ENCODE results near the gene PFKFB3.

PFKFB3 gene

DNA sequence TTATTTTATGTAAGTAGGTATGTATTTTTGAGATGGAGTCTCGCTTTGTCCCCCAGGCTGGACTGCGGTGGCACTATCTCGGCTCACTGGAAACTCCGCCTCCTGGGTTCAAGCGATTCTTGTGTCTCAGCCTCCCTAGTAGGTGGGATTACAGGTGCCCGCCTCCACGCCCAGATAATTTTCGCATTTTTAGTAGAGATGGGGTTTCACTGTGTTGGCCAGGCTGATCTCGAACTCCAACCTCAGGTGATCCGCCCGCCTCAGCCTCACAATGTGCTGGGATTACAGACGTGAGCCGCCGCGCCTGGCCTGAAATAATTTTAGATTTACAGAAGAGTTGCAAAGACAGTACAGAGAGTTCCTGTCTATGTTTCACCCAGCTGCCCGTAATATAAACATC lies 37.5 kb downstream of the PFKFB3 start:
- TF ChIP-seq TEAD4 (IDR thresholded peaks at IDR 0.05) (no peak), ZBTB7A (IDR thresholded peaks at IDR 0.05; ENCODE audit: low read depth) (no peak), NFIC (IDR thresholded peaks at IDR 0.05) (no peak), TAF1 (IDR thresholded peaks at IDR 0.05; ENCODE audit: low read depth) (no peak), RAD21 (IDR thresholded peaks at IDR 0.05; ENCODE audit: low read depth) (no peak), TCF12 (IDR thresholded peaks at IDR 0.05; ENCODE audit: low read depth) (no peak), CEBPB (IDR thresholded peaks at IDR 0.05) (no peak), YY1 (IDR thresholded peaks at IDR 0.05; ENCODE audit: low read depth) (no peak), FOXM1 (IDR thresholded peaks at IDR 0.05; ENCODE audit: borderline replicate concordance, low read depth) (no peak), EGR1 (IDR thresholded peaks at IDR 0.05) (no peak), CREB1 (IDR thresholded peaks at IDR 0.05; ENCODE audit: low read depth) (no peak), EP300 (IDR thresholded peaks at IDR 0.05; ENCODE audit: borderline replicate concordance) (no peak)
- TF ChIP-seq, protein P1, sequence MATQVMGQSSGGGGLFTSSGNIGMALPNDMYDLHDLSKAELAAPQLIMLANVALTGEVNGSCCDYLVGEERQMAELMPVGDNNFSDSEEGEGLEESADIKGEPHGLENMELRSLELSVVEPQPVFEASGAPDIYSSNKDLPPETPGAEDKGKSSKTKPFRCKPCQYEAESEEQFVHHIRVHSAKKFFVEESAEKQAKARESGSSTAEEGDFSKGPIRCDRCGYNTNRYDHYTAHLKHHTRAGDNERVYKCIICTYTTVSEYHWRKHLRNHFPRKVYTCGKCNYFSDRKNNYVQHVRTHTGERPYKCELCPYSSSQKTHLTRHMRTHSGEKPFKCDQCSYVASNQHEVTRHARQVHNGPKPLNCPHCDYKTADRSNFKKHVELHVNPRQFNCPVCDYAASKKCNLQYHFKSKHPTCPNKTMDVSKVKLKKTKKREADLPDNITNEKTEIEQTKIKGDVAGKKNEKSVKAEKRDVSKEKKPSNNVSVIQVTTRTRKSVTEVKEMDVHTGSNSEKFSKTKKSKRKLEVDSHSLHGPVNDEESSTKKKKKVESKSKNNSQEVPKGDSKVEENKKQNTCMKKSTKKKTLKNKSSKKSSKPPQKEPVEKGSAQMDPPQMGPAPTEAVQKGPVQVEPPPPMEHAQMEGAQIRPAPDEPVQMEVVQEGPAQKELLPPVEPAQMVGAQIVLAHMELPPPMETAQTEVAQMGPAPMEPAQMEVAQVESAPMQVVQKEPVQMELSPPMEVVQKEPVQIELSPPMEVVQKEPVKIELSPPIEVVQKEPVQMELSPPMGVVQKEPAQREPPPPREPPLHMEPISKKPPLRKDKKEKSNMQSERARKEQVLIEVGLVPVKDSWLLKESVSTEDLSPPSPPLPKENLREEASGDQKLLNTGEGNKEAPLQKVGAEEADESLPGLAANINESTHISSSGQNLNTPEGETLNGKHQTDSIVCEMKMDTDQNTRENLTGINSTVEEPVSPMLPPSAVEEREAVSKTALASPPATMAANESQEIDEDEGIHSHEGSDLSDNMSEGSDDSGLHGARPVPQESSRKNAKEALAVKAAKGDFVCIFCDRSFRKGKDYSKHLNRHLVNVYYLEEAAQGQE (IDR thresholded peaks at IDR 0.05; ENCODE audit: low read depth), result no peak
- TF ChIP-seq, protein P2, sequence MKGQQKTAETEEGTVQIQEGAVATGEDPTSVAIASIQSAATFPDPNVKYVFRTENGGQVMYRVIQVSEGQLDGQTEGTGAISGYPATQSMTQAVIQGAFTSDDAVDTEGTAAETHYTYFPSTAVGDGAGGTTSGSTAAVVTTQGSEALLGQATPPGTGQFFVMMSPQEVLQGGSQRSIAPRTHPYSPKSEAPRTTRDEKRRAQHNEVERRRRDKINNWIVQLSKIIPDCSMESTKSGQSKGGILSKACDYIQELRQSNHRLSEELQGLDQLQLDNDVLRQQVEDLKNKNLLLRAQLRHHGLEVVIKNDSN (IDR thresholded peaks at IDR 0.05), result no peak
- TF ChIP-seq, protein P3, sequence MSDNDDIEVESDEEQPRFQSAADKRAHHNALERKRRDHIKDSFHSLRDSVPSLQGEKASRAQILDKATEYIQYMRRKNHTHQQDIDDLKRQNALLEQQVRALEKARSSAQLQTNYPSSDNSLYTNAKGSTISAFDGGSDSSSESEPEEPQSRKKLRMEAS (IDR thresholded peaks at IDR 0.05), result no peak

DNA sequence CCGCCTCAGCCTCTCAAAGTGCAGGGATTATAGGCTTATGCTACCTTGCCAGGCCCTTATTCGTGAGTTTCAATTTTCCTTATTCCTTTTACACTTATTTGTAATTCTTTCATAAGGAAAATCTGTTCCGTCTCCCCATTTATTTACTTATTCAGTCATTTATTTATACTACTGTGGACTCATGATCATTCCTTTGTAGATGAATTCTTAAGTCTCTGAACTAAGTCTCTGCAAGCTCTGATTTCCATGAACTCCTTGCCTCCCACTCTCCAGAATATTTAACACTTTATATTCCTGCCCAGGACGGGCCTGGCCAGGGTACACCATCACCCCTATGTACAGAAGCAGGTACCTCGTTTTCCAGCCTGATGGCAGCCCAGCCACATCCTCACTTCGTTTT lies 39.4 kb downstream of the PFKFB3 start:
- TF ChIP-seq CREB1 (IDR thresholded peaks at IDR 0.05; ENCODE audit: low read depth) (no peak), CEBPB (IDR thresholded peaks at IDR 0.05) (no peak), TCF12 (IDR thresholded peaks at IDR 0.05; ENCODE audit: low read depth) (no peak), YY1 (IDR thresholded peaks at IDR 0.05; ENCODE audit: low read depth) (no peak), RAD21 (IDR thresholded peaks at IDR 0.05; ENCODE audit: low read depth) (no peak), EP300 (IDR thresholded peaks at IDR 0.05; ENCODE audit: borderline replicate concordance) (no peak), EGR1 (IDR thresholded peaks at IDR 0.05) (no peak), FOXM1 (IDR thresholded peaks at IDR 0.05; ENCODE audit: borderline replicate concordance, low read depth) (no peak), TAF1 (IDR thresholded peaks at IDR 0.05; ENCODE audit: low read depth) (no peak), NFIC (IDR thresholded peaks at IDR 0.05) (no peak), ZBTB7A (IDR thresholded peaks at IDR 0.05; ENCODE audit: low read depth) (no peak), TEAD4 (IDR thresholded peaks at IDR 0.05) (no peak)
- TF ChIP-seq, protein P1 (IDR thresholded peaks at IDR 0.05; ENCODE audit: low read depth), result no peak
- TF ChIP-seq, protein P3 (IDR thresholded peaks at IDR 0.05), result no peak
- TF ChIP-seq, protein P2 (IDR thresholded peaks at IDR 0.05), result no peak

DNA sequence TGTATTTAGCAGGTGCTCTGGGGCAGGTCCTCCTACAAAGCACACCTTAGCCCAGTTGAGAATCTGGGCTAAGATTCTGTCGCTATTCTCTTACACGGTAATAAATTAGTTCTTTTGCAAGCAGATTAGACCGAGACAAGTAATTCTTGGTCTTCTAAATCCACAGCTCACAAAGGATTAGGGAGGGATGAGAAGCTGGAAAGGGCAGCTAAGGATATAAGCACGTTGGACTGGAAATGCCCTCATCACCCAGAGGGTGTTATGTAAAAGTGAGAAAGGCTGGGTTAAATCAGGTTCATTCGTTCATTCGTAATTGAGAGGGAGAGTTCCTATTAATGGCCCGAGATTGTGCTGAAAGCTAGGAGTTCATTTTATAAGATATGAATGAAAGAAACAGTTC lies 41.8 kb downstream of the PFKFB3 start:
- TF ChIP-seq CREB1 (IDR thresholded peaks at IDR 0.05; ENCODE audit: low read depth), result no peak
- TF ChIP-seq, protein P2 (IDR thresholded peaks at IDR 0.05), result no peak
- TF ChIP-seq CEBPB (IDR thresholded peaks at IDR 0.05), result no peak
- no peak for TF ChIP-seq NFIC (IDR thresholded peaks at IDR 0.05)
- no peak for TF ChIP-seq EGR1 (IDR thresholded peaks at IDR 0.05)
- TF ChIP-seq, protein P1 (IDR thresholded peaks at IDR 0.05; ENCODE audit: low read depth), result no peak
- TF ChIP-seq YY1 (IDR thresholded peaks at IDR 0.05; ENCODE audit: low read depth), result no peak
- no peak for TF ChIP-seq TAF1 (IDR thresholded peaks at IDR 0.05; ENCODE audit: low read depth)
- TF ChIP-seq ZBTB7A (IDR thresholded peaks at IDR 0.05; ENCODE audit: low read depth), result no peak

DNA sequence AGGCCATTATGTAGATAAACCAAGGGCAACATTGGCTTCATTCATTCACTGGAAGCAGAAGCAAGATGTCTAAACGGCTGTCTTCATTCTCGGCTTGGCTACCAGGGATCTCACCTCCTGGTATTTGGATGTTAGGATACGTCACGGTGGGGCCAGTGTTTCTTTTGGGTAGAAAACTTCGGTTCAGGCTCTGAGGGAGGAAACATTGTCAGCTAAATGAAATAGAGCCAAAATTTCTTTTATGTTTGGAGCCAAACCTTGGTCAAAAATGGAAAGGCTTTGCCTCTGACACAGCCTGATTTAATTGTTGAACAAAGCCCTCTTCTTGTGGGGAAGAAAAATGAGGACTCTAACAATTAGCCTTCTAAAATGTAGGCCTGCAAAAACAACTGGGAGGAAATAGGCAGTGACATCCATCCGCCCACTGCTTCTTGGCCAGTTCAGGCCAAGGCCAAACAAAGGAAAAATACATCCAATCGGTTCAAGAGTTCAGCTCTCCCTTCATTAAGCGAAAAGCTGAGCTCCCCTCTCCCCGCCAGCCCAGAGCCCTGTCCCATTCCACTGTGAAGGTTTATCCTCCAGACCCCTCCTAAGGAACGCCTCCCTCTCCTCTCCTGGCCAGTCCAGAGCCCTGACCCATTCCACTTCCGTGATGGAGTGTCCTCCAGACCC lies 44.4 kb downstream of the PFKFB3 start:
- TF ChIP-seq TEAD4 (IDR thresholded peaks at IDR 0.05) (no peak), YY1 (IDR thresholded peaks at IDR 0.05; ENCODE audit: low read depth) (no peak), TAF1 (IDR thresholded peaks at IDR 0.05; ENCODE audit: low read depth) (no peak), CEBPB (IDR thresholded peaks at IDR 0.05) (no peak), NFIC (IDR thresholded peaks at IDR 0.05) (no peak)
- TF ChIP-seq, protein P3 (IDR thresholded peaks at IDR 0.05), result no peak
- TF ChIP-seq, protein P1 (IDR thresholded peaks at IDR 0.05; ENCODE audit: low read depth), result no peak
- TF ChIP-seq, protein P2 (IDR thresholded peaks at IDR 0.05), result no peak
